Panc1 (cell line): ENCODE results near the gene HID1. TPM values are rescaled to one million over a fixed set of nuclear protein-coding genes. Genes with fewer than 3 reads are reported as not detected.

Source experiments
- ATAC-seq: fragments of 200-7000 bp; cut with Tn5 transposase; 2 replicates; pipeline ENCODE4 v1.9.1; 2020; ENCODE audit warnings: mild to moderate bottlenecking, moderate library complexity
- BruUV-seq: library from RNA; stranded (reverse); fragments of 400-500 nt; replicated peaks from 2 replicates; lab custom pipeline; 2021; lab: Mats Ljungman, UMichigan
- CTCF ChIA-PET: fragments of 300-600 bp; sonication (Branson Sonifier 250); formaldehyde crosslinking; loops from one replicate; lab custom pipeline; 2022; ENCODE audit warnings: antibody characterized with exemption; lab: Charles Lee
- POLR2A ChIA-PET: fragments of 300-600 bp; sonication (Branson Sonifier 250); formaldehyde crosslinking; loops from one replicate; lab custom pipeline; 2022; ENCODE audit warnings: antibody characterized with exemption; lab: Charles Lee
- DNase-seq: peaks from one replicate; pipeline ENCODE4 v3.0.0-alpha.2; 2010; ENCODE audit warnings: low read depth, low spot score
- H3K27ac ChIP-seq: 2 replicates; pipeline ENCODE4 v1.5.1; 2011; ENCODE audit warnings: mild to moderate bottlenecking, low read length, inconsistent platforms
- H3K27me3 ChIP-seq: fragments of 200-500 bp; sonication (Bioruptor generic); 2 replicates; pipeline ENCODE4 v1.6.0; 2014; ENCODE audit warnings: low read length, inconsistent platforms; ENCODE audit not compliant: control insufficient read depth, insufficient read depth
- H3K36me3 ChIP-seq: fragments of 200-500 bp; sonication (Bioruptor generic); 2 replicates; pipeline ENCODE4 v1.5.1; 2014; ENCODE audit warnings: inconsistent platforms, mild to moderate bottlenecking, low read length, moderate library complexity; ENCODE audit not compliant: control insufficient read depth, insufficient read depth
- H3K4me1 ChIP-seq: 2 replicates; pipeline ENCODE4 v1.5.1; 2011; ENCODE audit warnings: inconsistent platforms, mild to moderate bottlenecking, low read length, moderate library complexity; ENCODE audit not compliant: control insufficient read depth, insufficient read depth
- H3K4me3 ChIP-seq, 2 experiments: 2 replicates each; pipeline ENCODE4 v1.5.1; 2011 to 2012; ENCODE audit warnings: low read depth in 2 of 2, low read length in 2 of 2, mild to moderate bottlenecking in 2 of 2, inconsistent platforms in 1 of 2, moderate library complexity in 1 of 2
- H3K9me3 ChIP-seq: fragments of 200-500 bp; sonication (Bioruptor generic); 2 replicates; pipeline ENCODE4 v1.5.1; 2014; ENCODE audit warnings: low read depth, mild to moderate bottlenecking, inconsistent platforms, low read length, moderate library complexity; ENCODE audit not compliant: control insufficient read depth, insufficient read depth
- POLR2AphosphoS5 ChIP-seq: IDR thresholded peaks from 2 replicates; pipeline ENCODE4 v1.6.1; 2012; ENCODE audit warnings: mild to moderate bottlenecking, low read depth, low read length, moderate library complexity
- SIN3A ChIP-seq: IDR thresholded peaks from 2 replicates; pipeline ENCODE4 v1.6.1; 2012; ENCODE audit warnings: low read depth, mild to moderate bottlenecking, low read length, moderate library complexity, borderline replicate concordance; ENCODE audit not compliant: insufficient read depth
- TCF7L2 ChIP-seq: IDR thresholded peaks from 2 replicates; pipeline ENCODE4 v1.6.1; 2011; ENCODE audit warnings: mild to moderate bottlenecking, low read depth, low read length, inconsistent platforms
- in situ Hi-C: cut with HindIII; loops from 2 replicates; pipeline ENCODE4 v1.10.0; 2016; ENCODE audit warnings: low sequenced_read_pairs, low pct_unique_long_range_greater_than_20kb
- intact Hi-C: fragments of 100-400 bp; cut with micrococcal nuclease; formaldehyde crosslinking; loops from one replicate; pipeline ENCODE4 v1.10.0; 2022; ENCODE audit not compliant: unreplicated experiment
- total RNA-seq: library from RNA; stranded (reverse); gene quantifications from one replicate; pipeline ENCODE4 v1.2.1, GENCODE V29; 2021; ENCODE audit not compliant: unreplicated experiment
- TF ChIP-seq, protein P1 (sequence below): fragments of 450-650 bp; IDR thresholded peaks from 2 replicates; pipeline ENCODE4 v1.5.1; 2017; ENCODE audit warnings: mild to moderate bottlenecking
- TF ChIP-seq, protein P2 (sequence below), 2 experiments: IDR thresholded peaks; 2 replicates each; pipeline ENCODE4 v1.6.1; 2011 to 2012; ENCODE audit warnings: low read depth in 2 of 2, control low read depth in 1 of 2, low read length in 1 of 2, mild to moderate bottlenecking in 1 of 2, moderate library complexity in 1 of 2; ENCODE audit not compliant: insufficient read depth in 1 of 2

HID1 gene
- total RNA-seq, 1 experiment from 2014 or later: 10.9 TPM

DNA sequence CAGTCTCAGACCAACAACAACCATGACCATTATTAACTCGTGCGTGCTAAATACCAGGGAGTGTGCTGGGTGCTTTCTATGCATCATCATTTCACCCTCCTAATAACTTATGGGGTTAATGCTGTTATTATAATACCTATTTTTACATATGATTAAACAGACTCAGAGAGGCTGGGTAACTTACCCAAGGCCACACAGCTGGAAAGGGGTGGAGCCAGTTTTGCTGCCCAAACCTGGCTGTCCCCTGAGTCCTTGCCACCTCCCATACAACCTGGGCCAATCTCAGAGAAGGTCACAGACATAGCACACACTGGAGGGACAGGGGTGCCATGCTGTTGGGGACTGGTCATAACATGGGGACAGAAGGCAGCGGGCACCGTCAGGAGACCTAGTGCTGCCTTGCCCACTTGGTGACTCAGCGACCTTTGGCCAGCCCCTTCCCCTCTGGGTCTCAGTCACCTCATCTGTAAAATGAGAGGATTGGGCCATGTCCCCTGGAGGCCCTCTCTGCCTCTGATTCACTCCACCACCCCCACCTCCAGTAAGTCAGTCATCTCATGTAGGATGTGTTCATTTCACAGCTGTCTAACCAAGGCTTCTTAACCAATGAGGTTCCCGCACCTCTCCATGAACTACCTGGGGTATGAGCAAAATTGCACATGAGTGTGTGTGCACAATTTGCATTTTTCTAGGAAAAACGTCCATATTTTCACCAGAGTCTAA lies 67.7 kb downstream of the HID1 start:
- H3K36me3 ChIP-seq: no peaks in the 10 kb centered on the region
- H3K27ac ChIP-seq: no peak overlapping the region
- TF ChIP-seq, protein P1, sequence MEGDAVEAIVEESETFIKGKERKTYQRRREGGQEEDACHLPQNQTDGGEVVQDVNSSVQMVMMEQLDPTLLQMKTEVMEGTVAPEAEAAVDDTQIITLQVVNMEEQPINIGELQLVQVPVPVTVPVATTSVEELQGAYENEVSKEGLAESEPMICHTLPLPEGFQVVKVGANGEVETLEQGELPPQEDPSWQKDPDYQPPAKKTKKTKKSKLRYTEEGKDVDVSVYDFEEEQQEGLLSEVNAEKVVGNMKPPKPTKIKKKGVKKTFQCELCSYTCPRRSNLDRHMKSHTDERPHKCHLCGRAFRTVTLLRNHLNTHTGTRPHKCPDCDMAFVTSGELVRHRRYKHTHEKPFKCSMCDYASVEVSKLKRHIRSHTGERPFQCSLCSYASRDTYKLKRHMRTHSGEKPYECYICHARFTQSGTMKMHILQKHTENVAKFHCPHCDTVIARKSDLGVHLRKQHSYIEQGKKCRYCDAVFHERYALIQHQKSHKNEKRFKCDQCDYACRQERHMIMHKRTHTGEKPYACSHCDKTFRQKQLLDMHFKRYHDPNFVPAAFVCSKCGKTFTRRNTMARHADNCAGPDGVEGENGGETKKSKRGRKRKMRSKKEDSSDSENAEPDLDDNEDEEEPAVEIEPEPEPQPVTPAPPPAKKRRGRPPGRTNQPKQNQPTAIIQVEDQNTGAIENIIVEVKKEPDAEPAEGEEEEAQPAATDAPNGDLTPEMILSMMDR: no peak
- TF ChIP-seq, protein P2, sequence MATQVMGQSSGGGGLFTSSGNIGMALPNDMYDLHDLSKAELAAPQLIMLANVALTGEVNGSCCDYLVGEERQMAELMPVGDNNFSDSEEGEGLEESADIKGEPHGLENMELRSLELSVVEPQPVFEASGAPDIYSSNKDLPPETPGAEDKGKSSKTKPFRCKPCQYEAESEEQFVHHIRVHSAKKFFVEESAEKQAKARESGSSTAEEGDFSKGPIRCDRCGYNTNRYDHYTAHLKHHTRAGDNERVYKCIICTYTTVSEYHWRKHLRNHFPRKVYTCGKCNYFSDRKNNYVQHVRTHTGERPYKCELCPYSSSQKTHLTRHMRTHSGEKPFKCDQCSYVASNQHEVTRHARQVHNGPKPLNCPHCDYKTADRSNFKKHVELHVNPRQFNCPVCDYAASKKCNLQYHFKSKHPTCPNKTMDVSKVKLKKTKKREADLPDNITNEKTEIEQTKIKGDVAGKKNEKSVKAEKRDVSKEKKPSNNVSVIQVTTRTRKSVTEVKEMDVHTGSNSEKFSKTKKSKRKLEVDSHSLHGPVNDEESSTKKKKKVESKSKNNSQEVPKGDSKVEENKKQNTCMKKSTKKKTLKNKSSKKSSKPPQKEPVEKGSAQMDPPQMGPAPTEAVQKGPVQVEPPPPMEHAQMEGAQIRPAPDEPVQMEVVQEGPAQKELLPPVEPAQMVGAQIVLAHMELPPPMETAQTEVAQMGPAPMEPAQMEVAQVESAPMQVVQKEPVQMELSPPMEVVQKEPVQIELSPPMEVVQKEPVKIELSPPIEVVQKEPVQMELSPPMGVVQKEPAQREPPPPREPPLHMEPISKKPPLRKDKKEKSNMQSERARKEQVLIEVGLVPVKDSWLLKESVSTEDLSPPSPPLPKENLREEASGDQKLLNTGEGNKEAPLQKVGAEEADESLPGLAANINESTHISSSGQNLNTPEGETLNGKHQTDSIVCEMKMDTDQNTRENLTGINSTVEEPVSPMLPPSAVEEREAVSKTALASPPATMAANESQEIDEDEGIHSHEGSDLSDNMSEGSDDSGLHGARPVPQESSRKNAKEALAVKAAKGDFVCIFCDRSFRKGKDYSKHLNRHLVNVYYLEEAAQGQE (IDR thresholded peaks at IDR 0.05; ENCODE audit: insufficient read depth in 1 of 2, low read depth in 2 of 2, low read length in 1 of 2): no peak
- TF ChIP-seq SIN3A (no peak), TCF7L2 (no peak), POLR2AphosphoS5 (no peak)
- no TSS peak for BruUV-seq
- DNase-seq (no peak), ATAC-seq (no peak)
- in situ Hi-C loops (no loop called here), intact Hi-C loops (no loop called here)
- H3K4me3 ChIP-seq: no peak overlapping the region
- no peaks in the 10 kb centered on the region for H3K4me1 ChIP-seq
- POLR2A ChIA-PET: interaction anchor here (1.0 kb wide), 1 partner anchor 57 kb away, joined by 3 read pairs; no protein-coding TSS in a partner anchor
- no peaks in the 10 kb centered on the region for H3K27me3 ChIP-seq
- CTCF ChIA-PET: no interaction called here
- H3K9me3 ChIP-seq: no peaks in the 10 kb centered on the region

DNA sequence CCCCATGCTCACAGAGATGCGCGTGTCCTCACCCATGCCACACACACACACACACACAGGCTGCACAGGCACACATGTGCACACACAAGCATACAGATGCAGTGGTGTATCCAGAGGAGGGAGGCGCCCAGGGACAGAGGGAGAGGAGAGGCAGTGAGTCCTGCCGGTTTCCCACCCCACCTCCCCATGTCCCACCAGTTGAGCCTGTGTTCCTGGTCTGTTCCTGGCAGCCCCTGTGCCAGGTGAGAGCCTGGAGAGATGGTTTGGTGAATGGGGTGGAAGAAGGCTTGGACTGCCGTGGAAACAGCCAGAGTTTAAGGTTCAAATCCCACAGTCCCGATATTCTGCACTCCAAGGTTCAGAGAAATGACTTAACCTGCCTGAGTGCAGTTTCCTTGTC lies 68.9 kb downstream of the HID1 start:
- Histone ChIP-seq H3K4me1 (no peaks in the 10 kb centered on the region), H3K9me3 (no peaks in the 10 kb centered on the region), H3K27ac (no peak overlapping the region), H3K36me3 (no peaks in the 10 kb centered on the region), H3K4me3 (no peak overlapping the region), H3K27me3 (no peaks in the 10 kb centered on the region)
- in situ Hi-C loops: no loop called here
- ATAC-seq (no peak), DNase-seq (no peak)
- intact Hi-C loops: no loop called here
- BruUV-seq: no TSS peak
- CTCF ChIA-PET: no interaction called here
- POLR2A ChIA-PET: no interaction called here
- TF ChIP-seq, protein P1: no peak
- TF ChIP-seq POLR2AphosphoS5: no peak
- no peak for TF ChIP-seq SIN3A
- TF ChIP-seq, protein P2 (IDR thresholded peaks at IDR 0.05; ENCODE audit: insufficient read depth in 1 of 2, low read depth in 2 of 2, low read length in 1 of 2): no peak
- TF ChIP-seq TCF7L2: no peak
